Keratinocyte (primary cell): ENCODE measurements around the gene TIGD4. TPM values are rescaled to one million over a fixed set of nuclear protein-coding genes. Genes with fewer than 3 reads are reported as not detected.

Source experiments
- DNase-seq: peaks from one replicate; pipeline ENCODE4 v3.0.0-alpha.2; 2011; ENCODE audit warnings: low read depth, missing footprints, low spot score
- FAIRE-seq: peaks from 2 replicates; lab custom pipeline; 2011; peaks lifted over from hg19 to GRCh38; lab: Jason Lieb, UNC
- H2AFZ ChIP-seq: 2 replicates; pipeline ENCODE4 v1.6.0; 2012; ENCODE audit warnings: low read length, control low read depth, inconsistent platforms; ENCODE audit not compliant: control insufficient read depth
- H3K27ac ChIP-seq: 2 replicates; pipeline ENCODE4 v1.5.1; 2011; ENCODE audit warnings: low read length; ENCODE audit not compliant: control insufficient read depth, insufficient read depth
- H3K27me3 ChIP-seq: 3 replicates; pipeline ENCODE4 v1.6.0; 2011; ENCODE audit warnings: low read length; ENCODE audit not compliant: control insufficient read depth, insufficient read depth; ENCODE audit errors: extremely low read depth
- H3K36me3 ChIP-seq, 2 experiments: 2 replicates in 1 of 2; 3 replicates in 1 of 2; pipeline ENCODE4 v1.5.1; 2011; ENCODE audit warnings: low read length in 2 of 2, mild to moderate bottlenecking in 1 of 2; ENCODE audit not compliant: control insufficient read depth in 2 of 2, insufficient read depth in 2 of 2; ENCODE audit errors: extremely low read depth in 1 of 2
- H3K4me1 ChIP-seq: 3 replicates; pipeline ENCODE4 v1.5.1; 2011; ENCODE audit warnings: low read length; ENCODE audit not compliant: control insufficient read depth, insufficient read depth; ENCODE audit errors: extremely low read depth
- H3K4me2 ChIP-seq: 3 replicates; pipeline ENCODE4 v1.6.0; 2011; ENCODE audit warnings: low read depth, low read length; ENCODE audit not compliant: control insufficient read depth, insufficient read depth; ENCODE audit errors: extremely low read depth
- H3K4me3 ChIP-seq, 3 experiments: fragments of 200-600 bp in 1 of 3; sonication (generic) in 1 of 3; 2 replicates in 2 of 3; 3 replicates in 1 of 3; pipeline ENCODE4 v1.5.1; 2011 to 2016; ENCODE audit warnings: low read length in 3 of 3, mild to moderate bottlenecking in 3 of 3, control low read depth in 2 of 3, inconsistent platforms in 1 of 3, low read depth in 1 of 3, mixed read lengths in 1 of 3, mixed run types in 1 of 3, moderate library complexity in 1 of 3; ENCODE audit not compliant: control insufficient read depth in 2 of 3, insufficient read depth in 2 of 3; ENCODE audit errors: extremely low read depth in 1 of 3
- H3K79me2 ChIP-seq: 2 replicates; pipeline ENCODE4 v1.6.0; 2012; ENCODE audit warnings: low read length; ENCODE audit not compliant: control insufficient read depth, insufficient read depth
- H3K9ac ChIP-seq: 3 replicates; pipeline ENCODE4 v1.6.0; 2011; ENCODE audit warnings: low read length; ENCODE audit not compliant: control insufficient read depth, insufficient read depth; ENCODE audit errors: extremely low read depth
- H3K9me1 ChIP-seq: 3 replicates; pipeline ENCODE4 v1.6.0; 2011; ENCODE audit warnings: low read length; ENCODE audit not compliant: control insufficient read depth, insufficient read depth; ENCODE audit errors: extremely low read depth
- H3K9me3 ChIP-seq: 2 replicates; pipeline ENCODE4 v1.5.1; 2012; ENCODE audit warnings: low read depth, low read length; ENCODE audit not compliant: control insufficient read depth
- H4K20me1 ChIP-seq: 3 replicates; pipeline ENCODE4 v1.6.0; 2011; ENCODE audit warnings: low read length; ENCODE audit not compliant: control insufficient read depth, insufficient read depth; ENCODE audit errors: extremely low read depth
- EZH2 ChIP-seq: IDR thresholded peaks from one replicate; pipeline ENCODE4 v1.6.1; 2012; ENCODE audit warnings: inconsistent platforms, mild to moderate bottlenecking, low read length, moderate library complexity
- dilution Hi-C: fragments of 300-500 bp; cut with MboI; formaldehyde crosslinking; loops from one replicate; pipeline ENCODE4 v1.7.0; 2020; ENCODE audit warnings: low sequenced_read_pairs; ENCODE audit not compliant: extremely low pct_ligation_motif_present
- polyA plus RNA-seq, 5 experiments: library from polyadenylated mRNA; depleted of rRNA in 3 of 5; stranded (reverse) in 3 of 5; stranded (forward) in 1 of 5; unstranded in 1 of 5; fragments of >200 nt; gene quantifications; 1 replicate in 1 of 5; 2 replicates in 3 of 5; 3 replicates in 1 of 5; pipeline versions ENCODE4 v1.2.1 to v1.2.3, GENCODE V29; 2011 to 2012; ENCODE audit warnings: missing spikeins in 2 of 5, low read depth in 1 of 5, low replicate concordance in 1 of 5
- TF ChIP-seq, protein P1 (sequence below), 3 experiments: IDR thresholded peaks in 1 of 3; conservative IDR thresholded peaks in 1 of 3; optimal IDR thresholded peaks in 1 of 3; 2 replicates in 2 of 3; 3 replicates in 1 of 3; pipeline versions ENCODE3 to v1.5.1; 2011; ENCODE audit warnings: low read length in 3 of 3, mild to moderate bottlenecking in 3 of 3, moderate library complexity in 2 of 3, control low read depth in 1 of 3, inconsistent platforms in 1 of 3; ENCODE audit not compliant: insufficient read depth in 2 of 3; ENCODE audit errors: extremely low read depth in 1 of 3

TIGD4 gene
- polyA plus RNA-seq, 1 donor (not counting 4 experiments of a cell fraction or from before 2014, with no cell fraction given): 0.21 TPM

DNA sequence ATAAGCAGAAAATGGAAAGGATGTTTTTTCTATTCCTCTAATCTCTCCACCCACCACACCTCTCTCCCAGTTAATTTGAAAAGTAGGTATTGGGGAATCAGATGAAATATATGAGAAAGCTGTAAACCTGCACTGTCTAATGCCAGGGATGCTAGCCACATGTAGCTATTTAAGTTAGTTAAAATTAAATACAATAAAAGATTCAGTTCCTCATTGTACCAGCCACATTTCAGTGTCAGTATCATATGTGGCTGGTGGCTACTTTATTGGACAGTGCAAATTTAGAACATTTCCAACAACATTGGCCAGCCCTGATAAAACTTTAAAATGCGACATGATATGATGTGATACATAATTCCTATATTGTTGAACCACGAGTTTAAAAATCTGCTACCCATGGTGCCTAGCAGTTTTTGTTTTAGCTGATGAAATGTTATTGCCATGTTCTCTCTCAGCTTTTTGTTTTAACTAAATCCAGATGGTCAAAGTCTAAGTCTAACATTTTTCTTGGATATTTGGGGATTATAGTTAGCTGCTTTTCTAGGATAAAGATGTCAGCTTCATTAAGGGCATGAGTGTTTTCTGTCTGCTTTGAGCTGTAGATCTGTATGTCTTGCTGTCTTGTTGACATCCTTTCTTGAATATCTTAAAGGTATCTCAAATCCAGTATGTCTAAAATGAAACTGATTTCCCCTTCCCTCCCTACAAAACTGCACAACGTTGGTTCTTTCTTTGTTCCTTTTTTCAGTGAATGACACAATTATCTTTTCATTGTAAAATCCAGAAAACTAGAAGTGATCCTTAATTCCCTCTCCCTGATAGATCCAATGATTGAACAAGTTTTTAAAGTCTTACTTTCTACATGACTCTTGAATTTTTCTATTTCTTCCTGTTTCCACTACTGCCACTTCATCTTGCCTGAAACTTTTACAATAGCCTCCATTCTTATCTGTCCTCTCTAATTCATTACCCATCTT is 6.4 kb upstream of the TIGD4 start:
- Histone ChIP-seq H3K36me3 (peaks cover 0 to 3% of the 10 kb centered on the region in 2 experiments), H3K27ac (no peak overlapping the region), H3K9ac (no peak overlapping the region), H3K27me3 (no peaks in the 10 kb centered on the region), H2AFZ (no peak overlapping the region), H3K79me2 (peaks cover 68% of the 10 kb centered on the region), H3K9me1 (no peaks in the 10 kb centered on the region), H4K20me1 (no peaks in the 10 kb centered on the region), H3K4me3 (no peak overlapping the region), H3K4me2 (no peak overlapping the region), H3K4me1 (peaks cover 13% of the 10 kb centered on the region), H3K9me3 (no peaks in the 10 kb centered on the region)
- DNase-seq (no peak), FAIRE-seq (peak; percentile 39)
- TF ChIP-seq EZH2: no peak
- TF ChIP-seq, protein P1, sequence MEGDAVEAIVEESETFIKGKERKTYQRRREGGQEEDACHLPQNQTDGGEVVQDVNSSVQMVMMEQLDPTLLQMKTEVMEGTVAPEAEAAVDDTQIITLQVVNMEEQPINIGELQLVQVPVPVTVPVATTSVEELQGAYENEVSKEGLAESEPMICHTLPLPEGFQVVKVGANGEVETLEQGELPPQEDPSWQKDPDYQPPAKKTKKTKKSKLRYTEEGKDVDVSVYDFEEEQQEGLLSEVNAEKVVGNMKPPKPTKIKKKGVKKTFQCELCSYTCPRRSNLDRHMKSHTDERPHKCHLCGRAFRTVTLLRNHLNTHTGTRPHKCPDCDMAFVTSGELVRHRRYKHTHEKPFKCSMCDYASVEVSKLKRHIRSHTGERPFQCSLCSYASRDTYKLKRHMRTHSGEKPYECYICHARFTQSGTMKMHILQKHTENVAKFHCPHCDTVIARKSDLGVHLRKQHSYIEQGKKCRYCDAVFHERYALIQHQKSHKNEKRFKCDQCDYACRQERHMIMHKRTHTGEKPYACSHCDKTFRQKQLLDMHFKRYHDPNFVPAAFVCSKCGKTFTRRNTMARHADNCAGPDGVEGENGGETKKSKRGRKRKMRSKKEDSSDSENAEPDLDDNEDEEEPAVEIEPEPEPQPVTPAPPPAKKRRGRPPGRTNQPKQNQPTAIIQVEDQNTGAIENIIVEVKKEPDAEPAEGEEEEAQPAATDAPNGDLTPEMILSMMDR (optimal IDR thresholded peaks at IDR 0.05 in 1 of 3, IDR thresholded peaks at IDR 0.05 in 1 of 3, conservative IDR thresholded peaks at IDR 0.05 in 1 of 3; ENCODE audit: extremely low read depth in 1 of 3, insufficient read depth in 2 of 3, low read length in 3 of 3): no peak
- dilution Hi-C loops: no loop called here

DNA sequence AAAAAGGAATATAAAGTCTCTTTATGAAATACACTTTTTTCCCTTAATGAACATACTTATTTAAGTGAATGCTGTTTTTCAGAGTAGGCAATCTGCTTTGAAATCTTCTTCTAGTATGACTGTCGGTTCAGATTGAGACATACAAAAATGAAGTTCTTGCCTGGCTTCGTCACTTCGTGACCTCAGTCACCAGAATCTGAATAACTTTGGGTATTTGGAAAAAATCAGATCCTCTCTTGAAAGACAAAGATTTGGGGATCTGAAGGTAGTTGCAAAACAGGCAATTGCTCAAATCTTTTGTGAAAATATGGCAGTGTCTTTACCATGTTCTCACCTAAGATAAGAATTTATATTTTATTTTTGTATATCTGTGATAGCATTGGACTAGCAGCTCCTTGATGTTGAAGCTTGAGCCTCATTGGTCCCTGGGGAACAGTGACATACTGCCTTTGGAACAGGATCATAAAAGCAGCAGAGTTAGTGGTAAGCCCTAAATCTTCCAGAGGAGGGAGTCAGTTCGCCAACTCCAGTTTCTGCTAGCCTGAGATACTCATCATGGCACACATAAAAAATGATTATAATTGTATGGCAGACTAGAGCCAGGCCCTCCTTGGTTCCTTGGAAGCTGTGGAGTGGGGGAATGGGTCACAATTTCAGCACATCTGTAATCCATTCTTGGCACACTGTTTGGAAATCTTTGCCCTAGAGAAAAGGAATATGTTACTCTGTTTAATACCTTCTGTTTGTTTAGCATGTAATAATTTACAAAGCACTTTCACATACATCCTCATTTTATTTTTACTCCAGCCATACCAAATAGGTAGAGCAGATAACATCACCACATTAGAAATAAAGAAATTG is 5.2 kb upstream of the TIGD4 start:
- Histone ChIP-seq H3K4me2 (no peak overlapping the region), H4K20me1 (no peaks in the 10 kb centered on the region), H3K27ac (no peak overlapping the region), H3K9me3 (no peaks in the 10 kb centered on the region), H3K27me3 (no peaks in the 10 kb centered on the region), H3K36me3 (peaks cover 0 to 3% of the 10 kb centered on the region in 2 experiments), H3K4me3 (no peak overlapping the region), H3K4me1 (peaks cover 15% of the 10 kb centered on the region), H3K79me2 (peaks cover 69% of the 10 kb centered on the region), H3K9me1 (no peaks in the 10 kb centered on the region), H2AFZ (no peak overlapping the region), H3K9ac (no peak overlapping the region)
- DNase-seq: no peak
- no peak for TF ChIP-seq EZH2
- TF ChIP-seq, protein P1 (optimal IDR thresholded peaks at IDR 0.05 in 1 of 3, IDR thresholded peaks at IDR 0.05 in 1 of 3, conservative IDR thresholded peaks at IDR 0.05 in 1 of 3; ENCODE audit: extremely low read depth in 1 of 3, insufficient read depth in 2 of 3, low read length in 3 of 3): peak; percentile 25 to 46 (median 25)
- peak; percentile 17 for FAIRE-seq
- dilution Hi-C loops: no loop called here
